GM12878 (cell line): Measurements from ENCODE around the gene SUSD6. TPM values are rescaled to one million over a fixed set of nuclear protein-coding genes. Genes with fewer than 3 reads are reported as not detected.

Source experiments
- ATAC-seq: fragments of 200-7000 bp; cut with Tn5 transposase; 3 replicates; pipeline ENCODE4 v1.9.1; 2020; ENCODE audit warnings: mild to moderate bottlenecking, moderate library complexity
- BruUV-seq: library from RNA; stranded (reverse); fragments of 400-500 nt; replicated peaks from 2 replicates; lab custom pipeline; 2021; lab: Mats Ljungman, UMichigan
- CTCF ChIA-PET: fragments of 300-600 bp; sonication (Branson Sonifier 250); formaldehyde crosslinking; extraction: SDS; loops from one replicate; lab custom pipeline; 2021; ENCODE audit warnings: inconsistent platforms; lab: Yijun Ruan, JAX
- POLR2A ChIA-PET: fragments of 350-600 bp; formaldehyde crosslinking; extraction: SDS; loops from one replicate; lab custom pipeline; 2021; ENCODE audit warnings: inconsistent platforms; lab: Charles Lee
- RAD21 ChIA-PET: fragments of 300-600 bp; sonication (Branson Sonifier 250); formaldehyde crosslinking; loops from one replicate; lab custom pipeline; 2023; ENCODE audit warnings: antibody characterized with exemption; ENCODE audit not compliant: unreplicated experiment; lab: Charles Lee
- SMC1A ChIA-PET: fragments of 300-600 bp; sonication (Branson Sonifier 250); formaldehyde crosslinking; loops from one replicate; lab custom pipeline; 2023; ENCODE audit not compliant: unreplicated experiment, uncharacterized antibody; lab: Charles Lee
- DNase-seq: peaks from one replicate; pipeline ENCODE4 v3.0.0-alpha.2; 2011; ENCODE audit warnings: low read depth, low spot score
- FAIRE-seq: peaks from 3 replicates; lab custom pipeline; 2011; peaks lifted over from hg19 to GRCh38; lab: Jason Lieb, UNC
- H2AFZ ChIP-seq: 2 replicates; pipeline ENCODE4 v1.6.0; 2011; ENCODE audit warnings: low read depth, low read length, control low read depth; ENCODE audit not compliant: control insufficient read depth
- H3K27ac ChIP-seq: 2 replicates; pipeline ENCODE4 v1.5.1; 2011; ENCODE audit warnings: control low read depth; ENCODE audit not compliant: control insufficient read depth, insufficient read depth
- H3K27me3 ChIP-seq, 2 experiments: replicated peaks in 1 of 2; 2 replicates each; pipeline versions ENCODE4 v1.6.0 to v1.6.1; 2011; ENCODE audit warnings: low read length in 1 of 2; ENCODE audit not compliant: control insufficient read depth in 2 of 2, insufficient read depth in 2 of 2
- H3K36me3 ChIP-seq, 2 experiments: 2 replicates each; pipeline ENCODE4 v1.5.1; 2011; ENCODE audit warnings: low read length in 1 of 2; ENCODE audit not compliant: control insufficient read depth in 2 of 2, insufficient read depth in 2 of 2
- H3K4me1 ChIP-seq: 2 replicates; pipeline ENCODE4 v1.6.1; 2011; ENCODE audit warnings: mild to moderate bottlenecking, low read length, moderate library complexity, mixed read lengths; ENCODE audit not compliant: control insufficient read depth, insufficient read depth
- H3K4me2 ChIP-seq: 2 replicates; pipeline ENCODE4 v1.6.0; 2011; ENCODE audit warnings: control low read depth; ENCODE audit not compliant: control insufficient read depth, insufficient read depth
- H3K4me3 ChIP-seq: fragments of 200-600 bp; sonication (generic); 2 replicates; pipeline ENCODE4 v1.5.1; 2016
- H3K79me2 ChIP-seq: 2 replicates; pipeline ENCODE4 v1.6.0; 2011; ENCODE audit warnings: low read length; ENCODE audit not compliant: control insufficient read depth, insufficient read depth
- H3K9ac ChIP-seq: 2 replicates; pipeline ENCODE4 v1.8.0; 2011; ENCODE audit warnings: low read length, control low read depth, mixed read lengths; ENCODE audit not compliant: control insufficient read depth, insufficient read depth
- H3K9me3 ChIP-seq: replicated peaks from 3 replicates; pipeline ENCODE4 v1.5.1; 2011; ENCODE audit warnings: mild to moderate bottlenecking, low read length; ENCODE audit not compliant: control insufficient read depth, insufficient read depth
- H4K20me1 ChIP-seq: 2 replicates; pipeline ENCODE4 v1.6.0; 2011; ENCODE audit not compliant: control insufficient read depth, insufficient read depth
- ATF7 ChIP-seq: fragments of 450-650 bp; IDR thresholded peaks from 2 replicates; pipeline ENCODE4 v1.6.1; 2016; ENCODE audit warnings: low read depth, mild to moderate bottlenecking
- IKZF1 ChIP-seq: fragments of 450-650 bp; conservative IDR thresholded peaks from 2 replicates; pipeline ENCODE4 v1.6.1; 2017; ENCODE audit warnings: antibody characterized with exemption, mild to moderate bottlenecking
- KDM1A ChIP-seq: fragments of 200-600 bp; sonication (generic); IDR thresholded peaks from 2 replicates; pipeline ENCODE4 v1.6.1; 2016; ENCODE audit warnings: borderline replicate concordance
- LARP7 ChIP-seq: fragments of 450-650 bp; IDR thresholded peaks from 2 replicates; pipeline ENCODE4 v1.6.1; 2017; ENCODE audit warnings: mild to moderate bottlenecking
- NFYA ChIP-seq: IDR thresholded peaks from 2 replicates; pipeline ENCODE4 v1.6.1; 2011; ENCODE audit warnings: low read depth, mild to moderate bottlenecking, low read length, improper control_type of control experiment, borderline replicate concordance
- PAX8 ChIP-seq: fragments of 450-650 bp; IDR thresholded peaks from 2 replicates; pipeline ENCODE4 v1.6.1; 2017; ENCODE audit warnings: mild to moderate bottlenecking, moderate library complexity
- RAD51 ChIP-seq: fragments of 450-650 bp; IDR thresholded peaks from 2 replicates; pipeline ENCODE4 v1.6.1; 2016; ENCODE audit warnings: moderate library complexity, mild to moderate bottlenecking, inconsistent platforms
- SMAD1 ChIP-seq: fragments of 450-650 bp; IDR thresholded peaks from 2 replicates; pipeline ENCODE4 v1.6.1; 2018; ENCODE audit warnings: mild to moderate bottlenecking, low read depth; ENCODE audit not compliant: partially characterized antibody
- TBL1XR1 ChIP-seq: IDR thresholded peaks from 2 replicates; pipeline ENCODE4 v1.6.1; 2012; ENCODE audit warnings: low read depth, low read length, improper control_type of control experiment
- TCF7 ChIP-seq: IDR thresholded peaks from 2 replicates; pipeline ENCODE4 v1.6.1; 2014; ENCODE audit warnings: antibody characterized with exemption, borderline replicate concordance
- whole genome bisulfite sequencing: methylation state at CpG from one replicate; pipeline ENCODE4 v1.1.6; 2016; ENCODE audit warnings: low lambda C conversion rate; ENCODE audit not compliant: insufficient replicate concordance, insufficient coverage; ENCODE audit errors: missing lambda C conversion rate; 5-methylcytosine and 5-hydroxymethylcytosine counted together
- in situ Hi-C: fragments of 300-500 bp; cut with MboI; formaldehyde crosslinking; loops from 9 replicates; pipeline ENCODE4 v1.14.3; 2018; ENCODE audit warnings: mixed read lengths
- intact Hi-C: fragments of 100-400 bp; cut with micrococcal nuclease; formaldehyde crosslinking; loops from one replicate; pipeline ENCODE4 v1.14.2; 2022; ENCODE audit not compliant: unreplicated experiment
- polyA plus RNA-seq, 11 experiments: library from polyadenylated mRNA; depleted of rRNA in 4 of 11; unstranded in 6 of 11; stranded (reverse) in 5 of 11; fragments of >200 nt; fragmentation: Nextera tagmentation in 4 of 11; fragmentation: Illumina TruSeq in 1 of 11; extraction: Ambion mirVana in 4 of 11; extraction: Trizol in 1 of 11; gene quantifications; 1 replicate in 1 of 11; 2 replicates in 10 of 11; pipeline versions ENCODE4 v1.2.1 to v1.2.3, GENCODE V29; 2011 to 2016; ENCODE audit warnings: inconsistent platforms in 2 of 11, missing spikeins in 2 of 11, low read depth in 1 of 11
- total RNA-seq, 4 experiments: library from RNA; depleted of rRNA in 3 of 4; stranded (reverse); fragments of >200 nt in 3 of 4; fragmentation: Illumina TruSeq in 1 of 4; extraction: Trizol in 1 of 4; gene quantifications; 2 replicates each; pipeline versions ENCODE4 v1.2.1 to v1.2.3, GENCODE V29; 2013 to 2021
- TF ChIP-seq, protein P1 (sequence below): fragments of 450-650 bp; conservative IDR thresholded peaks from 2 replicates; pipeline ENCODE4 v1.6.1; 2017; ENCODE audit warnings: mild to moderate bottlenecking, moderate library complexity

SUSD6 gene
- total and polyA plus RNA-seq, 10 of the 15 experiments (the other 5 are each of a cell fraction or from before 2014, with no cell fraction given), result 6.6 to 39.8 (median 20.2) TPM

DNA sequence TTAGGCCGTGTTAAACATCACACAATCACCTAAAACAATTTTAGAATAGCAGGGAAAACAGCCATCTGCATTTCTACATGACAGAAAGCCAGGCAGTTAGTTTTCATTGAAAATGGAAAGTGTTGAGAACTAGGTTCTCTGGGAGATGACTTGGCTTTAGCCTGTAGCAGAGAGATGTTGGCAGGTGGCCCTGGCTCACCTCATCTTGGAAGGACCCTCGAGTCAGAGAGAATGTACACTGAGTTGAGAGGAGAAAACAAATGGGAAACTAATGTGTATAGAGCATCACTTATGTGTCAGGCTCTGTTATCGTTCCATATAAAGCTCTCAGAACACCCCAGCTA lies 51.9 kb downstream of the SUSD6 start:
- FAIRE-seq (no peak), ATAC-seq (no peak), DNase-seq (no peak)
- Histone ChIP-seq H3K36me3 (peaks cover 13 to 31% of the 10 kb centered on the region in 2 experiments; a peak in 3 of 4 replicates), H2AFZ (no peak overlapping the region), H3K4me1 (peaks cover 44% of the 10 kb centered on the region), H3K4me3 (no peak overlapping the region), H3K9me3 (no peaks in the 10 kb centered on the region; the same call in 2 of the 3 replicates), H3K27me3 (no peaks in the 10 kb centered on the region), H3K79me2 (peaks cover 74% of the 10 kb centered on the region), H3K9ac (no peak overlapping the region), H3K27ac (no peak overlapping the region), H3K4me2 (no peak overlapping the region), H4K20me1 (no peaks in the 10 kb centered on the region)
- ChIA-PET RAD21 (no interaction called here), SMC1A (interaction anchor here (1.1 to 1.3 kb wide), 3 partner anchors 10 to 51 kb away, joined by 3 to 5 read pairs (median 4); no protein-coding TSS in a partner anchor), CTCF (no interaction called here), POLR2A (interaction anchor here (0.6 to 0.7 kb wide), 2 partner anchors 8 to 38 kb away, joined by 3 read pairs; no protein-coding TSS in a partner anchor)
- WGBS, result 36% methylated on average over 3 of the region's 3 CpGs
- intact Hi-C loops, result no loop called here
- in situ Hi-C loops, result loop anchor here (10.0 kb wide), 1 partner anchor 48 kb away; the partner anchor contains the start of gene SUSD6
- no TSS peak for BruUV-seq
- no peak for TF ChIP-seq RAD51
- no peak for TF ChIP-seq LARP7
- TF ChIP-seq ATF7, result no peak
- TF ChIP-seq TCF7, result no peak
- no peak for TF ChIP-seq NFYA
- TF ChIP-seq IKZF1, result no peak
- no peak for TF ChIP-seq TBL1XR1
- TF ChIP-seq, protein P1, sequence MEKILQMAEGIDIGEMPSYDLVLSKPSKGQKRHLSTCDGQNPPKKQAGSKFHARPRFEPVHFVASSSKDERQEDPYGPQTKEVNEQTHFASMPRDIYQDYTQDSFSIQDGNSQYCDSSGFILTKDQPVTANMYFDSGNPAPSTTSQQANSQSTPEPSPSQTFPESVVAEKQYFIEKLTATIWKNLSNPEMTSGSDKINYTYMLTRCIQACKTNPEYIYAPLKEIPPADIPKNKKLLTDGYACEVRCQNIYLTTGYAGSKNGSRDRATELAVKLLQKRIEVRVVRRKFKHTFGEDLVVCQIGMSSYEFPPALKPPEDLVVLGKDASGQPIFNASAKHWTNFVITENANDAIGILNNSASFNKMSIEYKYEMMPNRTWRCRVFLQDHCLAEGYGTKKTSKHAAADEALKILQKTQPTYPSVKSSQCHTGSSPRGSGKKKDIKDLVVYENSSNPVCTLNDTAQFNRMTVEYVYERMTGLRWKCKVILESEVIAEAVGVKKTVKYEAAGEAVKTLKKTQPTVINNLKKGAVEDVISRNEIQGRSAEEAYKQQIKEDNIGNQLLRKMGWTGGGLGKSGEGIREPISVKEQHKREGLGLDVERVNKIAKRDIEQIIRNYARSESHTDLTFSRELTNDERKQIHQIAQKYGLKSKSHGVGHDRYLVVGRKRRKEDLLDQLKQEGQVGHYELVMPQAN, result no peak
- TF ChIP-seq KDM1A, result no peak
- TF ChIP-seq PAX8, result no peak
- no peak for TF ChIP-seq SMAD1
